Measurements from ENCODE around the gene MPI. TPM values are rescaled to one million over a fixed set of nuclear protein-coding genes. Genes with fewer than 3 reads are reported as not detected.

The MPI gene
- total and polyA plus RNA-seq, 2 donors (not counting 1 experiment from before 2014, with no cell fraction given) = 50.7 to 65.0 TPM

DNA sequence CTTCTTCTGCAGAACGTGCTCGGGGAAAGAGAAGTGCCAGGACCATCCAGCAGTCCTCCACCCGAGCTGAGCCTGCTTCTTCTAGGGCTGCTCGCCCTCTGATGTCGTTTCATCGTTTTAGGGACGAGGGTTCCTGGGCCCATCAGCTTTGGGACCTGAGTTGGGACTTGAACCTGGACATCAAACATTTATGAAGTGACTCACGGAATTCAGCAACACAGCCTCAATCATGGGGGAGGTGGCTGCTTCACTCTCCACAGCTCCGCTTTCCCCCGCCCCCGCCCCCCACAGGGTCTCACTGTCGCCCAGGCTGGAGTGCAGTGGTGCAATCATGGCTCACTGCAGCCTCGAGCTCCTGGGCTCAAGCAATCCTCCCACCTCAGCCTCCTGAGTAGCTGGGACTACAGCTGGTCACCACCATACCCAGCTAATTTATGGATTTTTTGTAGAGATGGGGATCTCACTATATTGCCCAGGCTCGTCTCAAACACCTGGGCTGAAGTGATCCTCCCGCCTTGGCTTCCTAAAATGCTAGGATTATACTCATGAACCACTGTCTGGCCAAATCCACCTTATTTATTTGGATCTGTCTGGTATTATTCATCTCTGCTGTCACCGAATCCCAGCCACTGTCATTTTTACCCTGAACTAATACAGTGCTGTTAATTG, 16.0 kb upstream of the MPI start:
- TF ChIP-seq EZH2 (IDR thresholded peaks at IDR 0.05; ENCODE audit: low read length, missing control alignments) = no peak
- TF ChIP-seq, protein P1, sequence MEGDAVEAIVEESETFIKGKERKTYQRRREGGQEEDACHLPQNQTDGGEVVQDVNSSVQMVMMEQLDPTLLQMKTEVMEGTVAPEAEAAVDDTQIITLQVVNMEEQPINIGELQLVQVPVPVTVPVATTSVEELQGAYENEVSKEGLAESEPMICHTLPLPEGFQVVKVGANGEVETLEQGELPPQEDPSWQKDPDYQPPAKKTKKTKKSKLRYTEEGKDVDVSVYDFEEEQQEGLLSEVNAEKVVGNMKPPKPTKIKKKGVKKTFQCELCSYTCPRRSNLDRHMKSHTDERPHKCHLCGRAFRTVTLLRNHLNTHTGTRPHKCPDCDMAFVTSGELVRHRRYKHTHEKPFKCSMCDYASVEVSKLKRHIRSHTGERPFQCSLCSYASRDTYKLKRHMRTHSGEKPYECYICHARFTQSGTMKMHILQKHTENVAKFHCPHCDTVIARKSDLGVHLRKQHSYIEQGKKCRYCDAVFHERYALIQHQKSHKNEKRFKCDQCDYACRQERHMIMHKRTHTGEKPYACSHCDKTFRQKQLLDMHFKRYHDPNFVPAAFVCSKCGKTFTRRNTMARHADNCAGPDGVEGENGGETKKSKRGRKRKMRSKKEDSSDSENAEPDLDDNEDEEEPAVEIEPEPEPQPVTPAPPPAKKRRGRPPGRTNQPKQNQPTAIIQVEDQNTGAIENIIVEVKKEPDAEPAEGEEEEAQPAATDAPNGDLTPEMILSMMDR (conservative IDR thresholded peaks at IDR 0.05 in 1 of 2, IDR thresholded peaks at IDR 0.05 in 1 of 2; ENCODE audit: low read depth in 1 of 2, low read length in 2 of 2) = no peak
- Histone ChIP-seq H2AFZ (ENCODE audit: low read length) (peak overlapping the region; percentile 72), H3K4me2 (ENCODE audit: extremely low read depth, insufficient read depth, low read length) (peak overlapping the region; percentile 96), H3K27ac (ENCODE audit: insufficient read depth, low read length) (no peak overlapping the region), H3K36me3 (ENCODE audit: control insufficient read depth, insufficient read depth, low read length) (no peaks in the 10 kb centered on the region), H3K4me1 (ENCODE audit: control insufficient read depth, extremely low read depth, insufficient read depth, low read length) (no peaks in the 10 kb centered on the region), H3K79me2 (ENCODE audit: control insufficient read depth, insufficient read depth, low read length) (peaks cover 24% of the 10 kb centered on the region), H3K9ac (ENCODE audit: insufficient read depth, low read length) (no peak overlapping the region), H3K27me3 (ENCODE audit: control insufficient read depth, insufficient read depth, low read length) (no peaks in the 10 kb centered on the region), H3K4me3 (replicated peaks in 1 of 4; ENCODE audit: control extremely low read depth in 1 of 4, insufficient read depth in 1 of 4, low read depth in 3 of 4, low read length in 4 of 4) (peak overlapping the region; percentile 69 to 99 (median 94)), H3K9me3 (ENCODE audit: control insufficient read depth, insufficient read depth, low read depth, low read length) (no peaks in the 10 kb centered on the region), H4K20me1 (ENCODE audit: control insufficient read depth, extremely low read depth, insufficient read depth, low read length) (no peaks in the 10 kb centered on the region)
- peak in 1 of 2 donors; percentile 13 for DNase-seq (ENCODE audit: low read depth in 2 of 2)

DNA sequence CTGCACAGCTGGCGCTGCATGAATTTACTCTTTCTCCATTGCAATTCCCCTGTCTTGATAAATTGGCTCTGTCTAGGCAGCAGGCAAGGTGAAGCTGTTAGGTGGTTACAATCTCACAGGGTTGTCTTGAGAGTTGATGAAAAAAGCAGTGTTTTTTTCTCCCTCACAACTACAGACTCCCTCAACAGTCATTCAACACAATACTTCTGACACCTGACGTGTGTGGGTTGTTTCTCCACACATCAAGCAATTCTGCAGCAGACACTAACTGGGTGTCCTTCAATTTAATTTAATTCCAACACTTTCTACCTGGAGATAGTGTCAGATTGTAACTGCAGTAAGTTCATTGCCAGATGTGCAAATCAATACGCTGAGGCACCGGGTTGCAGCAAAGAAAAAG, 11.6 kb upstream of the MPI start:
- Histone ChIP-seq H3K79me2 (ENCODE audit: control insufficient read depth, insufficient read depth, low read length) (no peaks in the 10 kb centered on the region), H3K36me3 (ENCODE audit: control insufficient read depth, insufficient read depth, low read length) (no peaks in the 10 kb centered on the region), H3K27ac (ENCODE audit: insufficient read depth, low read length) (no peak overlapping the region), H3K4me1 (ENCODE audit: control insufficient read depth, extremely low read depth, insufficient read depth, low read length) (no peaks in the 10 kb centered on the region), H3K9me3 (ENCODE audit: control insufficient read depth, insufficient read depth, low read depth, low read length) (no peaks in the 10 kb centered on the region), H3K27me3 (ENCODE audit: control insufficient read depth, insufficient read depth, low read length) (no peaks in the 10 kb centered on the region), H3K4me2 (ENCODE audit: extremely low read depth, insufficient read depth, low read length) (no peak overlapping the region), H3K9ac (ENCODE audit: insufficient read depth, low read length) (no peak overlapping the region), H2AFZ (ENCODE audit: low read length) (no peak overlapping the region), H4K20me1 (ENCODE audit: control insufficient read depth, extremely low read depth, insufficient read depth, low read length) (no peaks in the 10 kb centered on the region), H3K4me3 (replicated peaks in 1 of 4; ENCODE audit: control extremely low read depth in 1 of 4, insufficient read depth in 1 of 4, low read depth in 3 of 4, low read length in 4 of 4) (no peak overlapping the region)
- no peak for DNase-seq (ENCODE audit: low read depth in 2 of 2)
- TF ChIP-seq EZH2 (IDR thresholded peaks at IDR 0.05; ENCODE audit: low read length, missing control alignments) = no peak
- TF ChIP-seq, protein P1 (conservative IDR thresholded peaks at IDR 0.05 in 1 of 2, IDR thresholded peaks at IDR 0.05 in 1 of 2; ENCODE audit: low read depth in 1 of 2, low read length in 2 of 2) = no peak

DNA sequence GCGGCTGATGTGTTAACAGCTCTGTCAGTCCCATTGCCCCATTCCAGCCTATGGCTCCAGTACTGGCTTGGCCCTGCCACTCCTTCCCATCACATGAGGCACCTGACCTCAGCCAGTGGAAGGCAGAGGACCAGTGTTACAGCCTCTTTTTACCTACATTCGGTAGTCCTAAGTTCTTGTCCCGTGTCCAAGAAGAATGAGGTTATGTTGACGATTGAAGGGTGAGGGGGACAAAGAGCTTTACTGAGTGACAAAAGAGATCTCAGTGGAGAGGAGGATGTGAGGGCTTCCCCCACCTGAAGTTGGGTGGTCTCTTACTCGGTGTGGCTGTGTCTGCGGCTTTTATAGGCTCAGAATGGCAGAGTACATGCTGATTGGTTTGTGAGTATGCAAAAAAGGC, 7.3 kb upstream of the MPI start:
- no peaks in the 10 kb centered on the region for H3K36me3 ChIP-seq (ENCODE audit: control insufficient read depth, insufficient read depth, low read length)

More for the DNA sequence above, 7.3 kb upstream of the MPI start:
- no peak for TF ChIP-seq EZH2 (IDR thresholded peaks at IDR 0.05; ENCODE audit: low read length, missing control alignments)
- TF ChIP-seq, protein P1 (conservative IDR thresholded peaks at IDR 0.05 in 1 of 2, IDR thresholded peaks at IDR 0.05 in 1 of 2; ENCODE audit: low read depth in 1 of 2, low read length in 2 of 2) = no peak
- no peak overlapping the region for H3K27ac ChIP-seq (ENCODE audit: insufficient read depth, low read length)
- H2AFZ ChIP-seq (ENCODE audit: low read length) = no peak overlapping the region
- no peak overlapping the region for H3K9ac ChIP-seq (ENCODE audit: insufficient read depth, low read length)
- no peaks in the 10 kb centered on the region for H3K9me3 ChIP-seq (ENCODE audit: control insufficient read depth, insufficient read depth, low read depth, low read length)
- no peaks in the 10 kb centered on the region for H3K27me3 ChIP-seq (ENCODE audit: control insufficient read depth, insufficient read depth, low read length)
- no peak overlapping the region for H3K4me3 ChIP-seq (replicated peaks in 1 of 4; ENCODE audit: control extremely low read depth in 1 of 4, insufficient read depth in 1 of 4, low read depth in 3 of 4, low read length in 4 of 4)
- no peaks in the 10 kb centered on the region for H4K20me1 ChIP-seq (ENCODE audit: control insufficient read depth, extremely low read depth, insufficient read depth, low read length)
- no peak overlapping the region for H3K4me2 ChIP-seq (ENCODE audit: extremely low read depth, insufficient read depth, low read length)
- H3K79me2 ChIP-seq (ENCODE audit: control insufficient read depth, insufficient read depth, low read length) = no peaks in the 10 kb centered on the region
- DNase-seq (ENCODE audit: low read depth in 2 of 2) = no peak
- H3K4me1 ChIP-seq (ENCODE audit: control insufficient read depth, extremely low read depth, insufficient read depth, low read length) = no peaks in the 10 kb centered on the region
